SH-SY5Y (cell line): ENCODE measurements around the gene DMD.

ENCODE experiments used
- GATA2 ChIP-seq: IDR thresholded peaks from 2 replicates; pipeline ENCODE4 v1.6.1; 2011; ENCODE audit warnings: mild to moderate bottlenecking, low read depth, low read length
- GATA3 ChIP-seq: IDR thresholded peaks from 2 replicates; pipeline ENCODE4 v1.6.1; 2011; ENCODE audit warnings: low read depth, mild to moderate bottlenecking, low read length, moderate library complexity

- TF ChIP-seq GATA3 (no peak), GATA2 (no peak)
Measured at GRCh38 chrX:31314921-31315320, 1896.4 kb downstream of the DMD start.
